ENCODE results near the gene LIM2.

LIM2 gene

DNA sequence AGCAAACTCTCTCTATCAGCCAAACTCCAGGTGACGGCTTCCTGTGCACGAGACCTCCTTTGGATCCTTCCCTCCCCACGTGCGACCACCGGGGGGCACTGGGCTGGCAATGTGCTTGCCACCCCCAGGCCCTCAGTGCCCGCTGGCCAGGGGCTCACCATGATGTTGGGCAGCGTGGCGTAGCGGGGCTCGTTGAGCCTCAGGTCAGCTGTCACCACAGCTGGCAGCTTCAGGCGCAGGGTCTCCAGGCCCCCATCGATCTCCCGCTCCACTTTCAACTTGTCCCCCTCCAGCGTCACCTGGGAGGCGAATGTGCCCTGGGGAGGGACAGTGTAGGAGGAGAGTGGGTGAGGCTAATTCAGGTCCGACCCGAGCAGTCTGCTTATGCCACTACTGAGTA, 41.0 kb downstream of the LIM2 start:
- no peak for DNase-seq (ENCODE audit: low read depth)
- TF ChIP-seq, protein P1, sequence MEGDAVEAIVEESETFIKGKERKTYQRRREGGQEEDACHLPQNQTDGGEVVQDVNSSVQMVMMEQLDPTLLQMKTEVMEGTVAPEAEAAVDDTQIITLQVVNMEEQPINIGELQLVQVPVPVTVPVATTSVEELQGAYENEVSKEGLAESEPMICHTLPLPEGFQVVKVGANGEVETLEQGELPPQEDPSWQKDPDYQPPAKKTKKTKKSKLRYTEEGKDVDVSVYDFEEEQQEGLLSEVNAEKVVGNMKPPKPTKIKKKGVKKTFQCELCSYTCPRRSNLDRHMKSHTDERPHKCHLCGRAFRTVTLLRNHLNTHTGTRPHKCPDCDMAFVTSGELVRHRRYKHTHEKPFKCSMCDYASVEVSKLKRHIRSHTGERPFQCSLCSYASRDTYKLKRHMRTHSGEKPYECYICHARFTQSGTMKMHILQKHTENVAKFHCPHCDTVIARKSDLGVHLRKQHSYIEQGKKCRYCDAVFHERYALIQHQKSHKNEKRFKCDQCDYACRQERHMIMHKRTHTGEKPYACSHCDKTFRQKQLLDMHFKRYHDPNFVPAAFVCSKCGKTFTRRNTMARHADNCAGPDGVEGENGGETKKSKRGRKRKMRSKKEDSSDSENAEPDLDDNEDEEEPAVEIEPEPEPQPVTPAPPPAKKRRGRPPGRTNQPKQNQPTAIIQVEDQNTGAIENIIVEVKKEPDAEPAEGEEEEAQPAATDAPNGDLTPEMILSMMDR (conservative IDR thresholded peaks at IDR 0.05; ENCODE audit: low read depth, low read length), result no peak
- no peak overlapping the region for H3K4me3 ChIP-seq (ENCODE audit: low read depth, low read length)

DNA sequence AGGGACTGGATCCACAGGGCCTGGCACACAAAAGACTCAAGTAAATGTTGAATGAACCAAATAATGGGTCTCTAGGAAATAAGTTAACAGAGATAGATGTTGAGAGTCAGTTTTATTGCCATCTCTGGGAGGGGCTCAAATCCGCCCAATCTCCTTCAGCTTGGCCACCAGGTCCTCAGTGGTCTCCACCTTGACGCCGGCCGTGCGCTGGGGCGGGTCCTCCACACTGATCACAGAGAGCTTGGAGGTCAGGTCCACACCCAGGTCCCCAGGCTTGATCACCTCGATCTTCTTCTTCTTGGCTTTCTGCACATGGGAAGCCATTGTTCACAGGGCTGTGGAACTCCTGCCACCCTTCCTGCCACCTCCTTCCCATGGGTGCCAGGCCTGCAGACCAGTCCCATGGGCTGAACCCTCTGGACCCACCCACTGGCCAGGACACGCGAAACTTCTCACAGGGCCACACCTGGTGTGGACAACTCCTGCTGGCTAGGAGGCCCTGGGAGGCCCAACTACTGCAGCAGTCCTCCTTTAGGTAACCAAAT, 42.6 kb downstream of the LIM2 start:
- no peak overlapping the region for H3K4me3 ChIP-seq (ENCODE audit: low read depth, low read length)
- TF ChIP-seq, protein P1 (conservative IDR thresholded peaks at IDR 0.05; ENCODE audit: low read depth, low read length), result no peak
- DNase-seq (ENCODE audit: low read depth), result no peak

DNA sequence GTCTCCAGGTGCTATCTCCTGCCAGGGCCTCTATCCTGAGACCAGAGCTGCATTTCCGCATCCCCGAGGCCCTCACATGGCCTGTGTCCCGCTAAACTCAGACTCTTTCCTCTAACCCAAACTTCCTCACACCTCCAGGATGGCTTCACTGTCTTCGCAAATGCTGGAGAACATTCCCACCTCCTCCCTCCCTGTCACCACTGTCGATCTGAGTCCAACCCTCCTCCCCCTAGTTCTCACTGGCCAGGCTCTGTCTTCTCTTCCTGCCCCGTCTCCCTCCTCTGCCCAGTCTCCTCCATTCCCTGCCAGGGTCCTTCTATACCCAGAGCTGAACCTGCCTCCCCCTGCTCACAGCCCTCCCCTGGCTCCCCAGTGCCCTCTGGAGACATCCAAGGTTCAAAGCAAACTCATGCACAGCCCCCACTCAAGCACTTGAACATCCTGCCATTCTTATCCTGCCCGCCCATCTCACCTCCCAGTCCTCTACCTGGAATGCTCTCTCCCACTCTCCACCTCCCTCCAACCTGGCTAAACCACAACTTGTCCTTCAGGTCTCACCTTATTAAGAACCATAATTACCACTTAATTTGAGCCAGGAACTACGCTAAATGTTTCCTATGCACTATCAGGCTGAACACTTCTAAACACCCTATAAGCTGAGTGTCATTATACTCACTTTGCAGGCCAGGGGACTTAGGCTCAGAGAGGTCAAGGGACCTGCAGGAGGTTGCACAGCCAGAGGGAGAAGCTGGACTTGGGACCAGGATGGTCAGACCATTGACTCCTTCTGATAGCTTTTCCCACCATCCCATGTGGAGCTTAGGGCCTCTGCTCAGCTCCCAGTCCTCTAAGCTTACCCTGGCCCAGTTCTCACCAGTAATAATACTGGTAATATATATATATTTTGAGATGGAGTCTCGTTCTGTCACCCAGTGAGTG, 44.9 kb downstream of the LIM2 start:
- no peak for DNase-seq (ENCODE audit: low read depth)
- no peak overlapping the region for H3K4me3 ChIP-seq (ENCODE audit: low read depth, low read length)
- TF ChIP-seq, protein P1 (conservative IDR thresholded peaks at IDR 0.05; ENCODE audit: low read depth, low read length), result no peak

DNA sequence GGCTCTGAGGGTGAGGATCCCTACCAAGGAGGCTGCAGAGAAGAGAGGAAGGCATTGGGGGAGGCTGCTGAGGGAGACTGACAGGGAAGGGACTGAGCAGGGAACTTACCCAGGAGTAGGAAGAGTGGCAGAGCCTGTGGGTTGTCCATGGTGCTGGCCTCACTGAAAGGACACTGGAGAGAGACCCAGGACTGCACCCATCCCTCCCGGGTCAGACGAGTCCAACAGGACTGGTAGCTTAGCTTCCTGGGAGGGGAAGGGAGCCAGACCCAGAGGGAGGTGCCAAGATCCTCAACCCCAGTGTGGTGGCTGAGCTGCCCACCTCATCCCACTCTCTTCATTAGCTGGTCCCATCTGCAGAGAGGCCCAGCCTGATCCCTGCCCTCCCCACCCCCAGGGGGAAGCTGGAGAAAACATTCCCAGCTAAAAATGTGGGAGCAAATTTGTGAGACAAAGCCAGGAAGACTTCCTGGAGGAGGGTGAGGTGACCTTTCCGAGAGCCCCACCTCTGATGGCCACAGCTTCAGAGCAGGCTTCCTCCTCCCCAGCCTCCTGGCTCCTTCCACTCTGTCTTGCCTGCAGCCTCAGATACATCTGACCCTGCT, 45.7 kb downstream of the LIM2 start, which contains the start of gene VSIG10L:
Gene VSIG10L (minus strand): TSS at position 164 of the 605 bp plus-strand sequence. CDS start 15 bp downstream, at position 149.
- no peak for DNase-seq (ENCODE audit: low read depth)
- TF ChIP-seq, protein P1 (conservative IDR thresholded peaks at IDR 0.05; ENCODE audit: low read depth, low read length), result no peak

DNA sequence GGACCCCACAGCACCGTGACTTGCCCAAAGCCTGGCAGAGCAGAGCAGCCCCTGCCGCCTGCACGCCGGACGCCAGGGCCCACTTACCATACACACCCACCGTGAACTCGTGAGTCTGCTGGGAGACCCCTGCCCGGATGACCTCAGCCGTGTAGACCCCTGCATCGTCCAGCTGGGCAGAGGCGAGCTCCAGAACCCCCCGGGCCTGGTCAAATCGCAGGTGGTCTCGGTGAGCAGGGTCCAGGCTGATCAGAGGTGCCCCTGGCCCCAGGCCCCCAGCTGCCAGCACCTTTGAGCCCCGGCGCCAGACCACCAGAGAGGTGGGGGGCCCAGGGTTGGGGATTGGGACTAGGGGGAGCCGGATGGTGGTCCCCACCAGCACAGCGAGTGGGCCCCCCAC, 46.7 kb downstream of the LIM2 start:
- no peak overlapping the region for H3K4me3 ChIP-seq (ENCODE audit: low read depth, low read length)
- DNase-seq (ENCODE audit: low read depth), result no peak
- TF ChIP-seq, protein P1 (conservative IDR thresholded peaks at IDR 0.05; ENCODE audit: low read depth, low read length), result no peak

More for the DNA sequence above, 45.7 kb downstream of the LIM2 start, which contains the start of gene VSIG10L:
- no peak within 1 kb of the TSS for H3K4me3 ChIP-seq (ENCODE audit: low read depth, low read length)

DNA sequence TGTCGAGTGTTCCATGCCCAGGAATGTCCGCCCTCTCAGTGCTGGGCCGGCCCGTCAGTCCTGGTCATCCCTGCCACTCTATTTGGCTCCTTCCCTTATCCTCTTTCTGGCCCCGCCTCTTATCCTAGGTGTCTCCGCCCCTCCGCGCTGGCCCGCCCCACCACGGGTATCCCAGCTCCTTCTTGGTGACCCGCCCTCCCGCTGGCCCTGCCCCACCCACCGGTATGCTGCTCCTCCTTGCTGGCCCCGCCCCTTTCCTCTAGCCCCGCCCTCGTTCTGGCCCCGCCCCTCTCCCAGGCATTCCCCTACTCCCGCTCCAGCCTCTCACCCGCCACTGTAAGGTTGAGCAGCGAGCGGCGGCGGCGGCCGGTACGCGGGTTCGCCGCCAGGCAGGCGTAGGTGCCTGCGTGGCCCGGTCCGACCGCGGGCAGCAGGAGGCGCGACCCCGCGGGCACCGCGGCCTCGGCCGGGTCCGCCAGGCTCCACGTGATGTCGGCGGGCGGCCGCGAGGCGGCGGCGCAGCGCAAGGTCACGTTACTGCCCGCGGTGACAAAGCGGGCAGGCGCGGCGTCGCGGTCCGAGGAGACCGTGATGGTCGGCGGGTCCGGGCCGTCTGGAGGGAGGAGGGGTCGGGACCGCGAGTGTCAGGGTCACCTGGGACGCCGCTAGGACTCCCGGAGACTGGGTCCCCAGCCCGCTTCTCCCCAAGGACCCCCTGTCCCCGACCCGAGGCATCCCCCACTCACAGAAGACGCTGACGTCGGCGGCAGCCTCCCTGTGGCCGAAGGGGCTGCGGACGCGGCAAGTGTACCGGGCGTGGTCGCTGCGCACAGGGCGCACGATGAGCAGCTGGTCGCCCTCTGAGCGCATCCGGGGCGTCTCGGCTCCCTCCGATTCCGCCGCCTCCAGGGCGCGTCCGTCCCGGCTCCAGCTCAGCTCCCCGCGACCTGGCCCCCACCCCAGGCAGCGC, 47.8 kb downstream of the LIM2 start:
- H3K4me3 ChIP-seq (ENCODE audit: low read depth, low read length), result peak overlapping the region; percentile 76
- TF ChIP-seq, protein P1 (conservative IDR thresholded peaks at IDR 0.05; ENCODE audit: low read depth, low read length), result no peak
- peak; percentile 99 for DNase-seq (ENCODE audit: low read depth)

All from choroid plexus epithelial cell (primary cell).